HEK293T (cell line): ENCODE results near the gene PLEKHH3.

ENCODE experiments used
- NFRKB ChIP-seq: fragments of 450-650 bp; IDR thresholded peaks from 2 replicates; pipeline ENCODE4 v1.6.1; 2016; ENCODE audit warnings: mild to moderate bottlenecking, moderate library complexity
- ZNF384 ChIP-seq: fragments of 450-650 bp; IDR thresholded peaks from 2 replicates; pipeline ENCODE4 v1.6.1; 2016

DNA sequence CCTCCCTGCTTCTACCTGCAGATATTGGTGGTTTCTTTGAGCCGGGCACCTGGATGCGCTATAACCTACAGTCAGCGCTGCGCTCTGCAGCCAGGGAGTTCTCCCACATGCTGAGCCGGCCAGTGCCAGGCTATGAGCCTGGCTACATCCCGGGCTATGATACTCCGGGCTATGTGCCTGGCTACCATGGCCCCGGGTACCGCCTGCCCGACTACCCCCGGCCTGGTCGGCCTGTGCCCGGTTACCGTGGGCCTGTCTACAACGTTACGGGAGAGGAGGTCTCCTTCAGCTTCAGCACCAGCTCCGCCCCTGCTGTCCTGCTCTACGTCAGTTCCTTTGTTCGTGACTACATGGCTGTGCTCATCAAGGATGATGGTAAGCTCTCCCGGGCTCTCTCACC is 18.7 kb upstream of the PLEKHH3 start:
- TF ChIP-seq ZNF384 = no peak
- TF ChIP-seq NFRKB = no peak
